Adipocyte (in vitro differentiated cells): ENCODE data around the gene ZNF764.

Experiments
- DNase-seq: peaks from one replicate; pipeline ENCODE4 v3.0.0-alpha.2; 2015; ENCODE audit warnings: low read depth
- H3K27me3 ChIP-seq: replicated peaks from 2 replicates; pipeline ENCODE4 v1.7.0; 2013; ENCODE audit warnings: mild to moderate bottlenecking, low read length, moderate library complexity; ENCODE audit not compliant: control insufficient read depth, insufficient read depth
- H3K36me3 ChIP-seq: 2 replicates; pipeline ENCODE4 v1.7.0; 2013; ENCODE audit warnings: low read length, mild to moderate bottlenecking, moderate library complexity; ENCODE audit not compliant: control insufficient read depth, insufficient read depth, severe bottlenecking
- H3K4me1 ChIP-seq: 2 replicates; pipeline ENCODE4 v1.7.0; 2013; ENCODE audit warnings: mild to moderate bottlenecking, low read length, moderate library complexity; ENCODE audit not compliant: control insufficient read depth, insufficient read depth
- H3K4me3 ChIP-seq: 2 replicates; pipeline ENCODE4 v1.7.0; 2013; ENCODE audit warnings: mild to moderate bottlenecking, low read length, moderate library complexity
- H3K9ac ChIP-seq: 2 replicates; pipeline ENCODE4 v1.7.0; 2013; ENCODE audit warnings: mild to moderate bottlenecking, low read length, moderate library complexity
- H3K9me3 ChIP-seq: 2 replicates; pipeline ENCODE4 v1.7.0; 2013; ENCODE audit warnings: mild to moderate bottlenecking, low read length, moderate library complexity; ENCODE audit not compliant: control insufficient read depth

Gene ZNF764

DNA sequence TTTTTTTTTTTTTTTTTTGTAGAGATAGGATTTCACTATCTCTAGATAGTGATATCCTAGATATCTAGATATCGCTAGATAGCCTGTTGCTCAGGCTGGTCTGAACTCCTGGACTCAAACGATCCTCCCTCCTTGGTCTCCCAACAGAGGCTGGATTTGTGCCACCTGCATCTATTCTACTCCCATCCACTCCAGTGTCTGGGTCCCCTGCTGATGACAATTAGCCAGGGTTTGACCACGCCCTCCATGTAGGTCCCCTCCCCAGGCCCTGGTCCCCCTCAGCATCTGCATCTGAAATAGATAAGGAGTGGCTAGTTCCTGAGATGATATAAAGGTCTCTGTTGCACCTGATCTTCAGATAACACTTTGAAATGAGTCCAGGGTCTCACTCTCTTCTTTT, 11.1 kb upstream of the ZNF764 start:
- Histone ChIP-seq H3K9ac (no peak overlapping the region), H3K27me3 (no peaks in the 10 kb centered on the region), H3K9me3 (no peaks in the 10 kb centered on the region), H3K4me3 (no peak overlapping the region), H3K36me3 (no peaks in the 10 kb centered on the region), H3K4me1 (peaks cover 16% of the 10 kb centered on the region)
- DNase-seq = no peak

DNA sequence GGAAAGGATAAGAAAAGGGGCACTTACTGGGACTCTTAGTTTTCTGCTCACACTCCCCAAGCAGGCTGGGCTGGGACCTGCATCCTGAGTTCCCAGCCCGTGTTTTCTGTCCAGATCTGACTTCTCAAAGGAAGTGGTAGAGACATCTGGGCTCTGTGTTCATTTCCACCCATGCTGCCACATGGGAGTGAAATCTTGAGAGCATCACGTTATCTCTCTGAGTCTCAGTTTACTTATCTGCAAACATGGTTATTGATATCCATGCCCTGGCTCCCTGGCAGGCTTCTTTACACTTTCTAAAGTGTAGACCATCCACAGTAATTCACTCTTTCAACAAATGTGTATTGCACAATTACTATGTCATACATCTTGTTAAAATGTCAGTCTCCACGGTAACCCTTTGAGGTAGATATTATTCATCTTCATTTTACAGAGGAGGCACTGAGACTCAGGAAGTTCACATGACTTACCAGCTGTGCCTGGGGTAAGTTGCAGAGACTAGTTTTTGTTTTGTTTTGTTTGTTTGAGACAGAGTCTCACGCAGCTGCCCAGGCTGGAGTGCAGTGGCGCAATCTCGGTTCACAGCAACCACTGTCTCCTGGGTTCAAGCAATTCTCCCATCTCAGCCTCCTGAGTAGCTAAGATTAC, 9.9 kb upstream of the ZNF764 start:
- no peak overlapping the region for H3K9ac ChIP-seq
- no peaks in the 10 kb centered on the region for H3K27me3 ChIP-seq
- peaks cover 16% of the 10 kb centered on the region for H3K4me1 ChIP-seq
- no peak overlapping the region for H3K4me3 ChIP-seq
- DNase-seq = peak; percentile 58
- no peaks in the 10 kb centered on the region for H3K9me3 ChIP-seq
- no peaks in the 10 kb centered on the region for H3K36me3 ChIP-seq

DNA sequence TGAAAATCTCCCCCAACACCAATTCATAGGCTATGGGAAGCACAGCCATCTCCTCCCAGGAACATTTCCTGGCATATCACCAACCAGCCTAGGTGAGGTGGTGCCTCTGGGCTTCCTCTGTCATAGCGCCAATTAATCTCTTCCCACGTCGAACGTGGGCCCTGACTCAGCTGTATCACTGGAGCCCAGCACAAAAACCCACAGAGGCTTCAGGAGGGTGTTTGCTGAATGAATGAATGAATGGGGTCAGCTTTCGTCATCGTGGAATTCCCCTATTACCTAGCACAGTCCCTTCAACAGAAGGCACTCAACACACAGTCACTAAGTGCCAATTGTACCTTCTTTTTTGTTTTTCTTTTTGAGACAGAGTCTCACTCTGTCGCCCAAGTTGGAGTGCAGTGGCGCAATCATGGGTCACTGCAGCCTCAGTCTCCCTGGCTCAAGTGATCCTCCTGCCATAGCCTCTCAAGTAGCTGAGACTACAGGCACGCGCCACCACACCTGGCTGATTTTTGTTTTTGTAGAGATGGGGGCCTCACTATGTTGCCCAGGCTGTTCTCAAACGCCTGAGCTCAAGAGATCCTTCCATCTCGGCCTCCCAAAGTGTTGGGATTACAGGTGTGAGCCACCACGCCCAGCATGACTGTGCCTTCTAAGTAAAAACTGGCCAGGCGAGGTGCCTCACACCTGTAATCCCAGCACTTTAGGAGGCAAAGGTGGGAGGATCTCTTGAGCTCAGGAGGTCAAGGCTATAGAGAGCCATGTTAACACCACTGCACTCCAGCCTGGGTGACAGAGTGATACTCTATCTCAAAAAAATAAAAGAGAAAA, 9.2 kb upstream of the ZNF764 start:
- H3K4me3 ChIP-seq = no peak overlapping the region

DNA sequence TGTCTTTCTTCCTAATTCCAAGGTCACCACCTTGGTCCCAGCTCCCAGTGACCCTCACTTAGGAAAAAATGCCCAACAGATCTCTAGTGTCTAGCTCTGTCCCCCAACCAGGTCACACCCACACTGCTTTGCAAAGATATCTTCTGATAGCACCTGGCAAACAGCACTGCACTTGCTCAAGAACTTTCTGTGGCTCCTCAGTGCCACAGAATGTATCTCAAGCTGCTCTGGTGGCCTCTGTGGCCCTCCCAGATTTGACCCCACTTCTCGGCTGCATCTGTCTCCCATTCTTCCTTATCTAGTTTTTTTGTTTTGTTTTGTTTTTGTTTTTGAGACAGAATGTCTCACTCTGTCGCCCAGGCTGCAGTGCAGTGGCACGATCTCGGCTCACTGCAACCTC, 8.4 kb upstream of the ZNF764 start:
- Histone ChIP-seq H3K4me1 (peaks cover 11% of the 10 kb centered on the region), H3K9me3 (no peaks in the 10 kb centered on the region), H3K4me3 (no peak overlapping the region), H3K27me3 (no peaks in the 10 kb centered on the region), H3K36me3 (no peaks in the 10 kb centered on the region), H3K9ac (no peak overlapping the region)
- DNase-seq = no peak

More for the DNA sequence above, 9.2 kb upstream of the ZNF764 start:
- Histone ChIP-seq H3K9ac (no peak overlapping the region), H3K36me3 (no peaks in the 10 kb centered on the region), H3K27me3 (no peaks in the 10 kb centered on the region), H3K9me3 (no peaks in the 10 kb centered on the region), H3K4me1 (peaks cover 14% of the 10 kb centered on the region)
- no peak for DNase-seq

DNA sequence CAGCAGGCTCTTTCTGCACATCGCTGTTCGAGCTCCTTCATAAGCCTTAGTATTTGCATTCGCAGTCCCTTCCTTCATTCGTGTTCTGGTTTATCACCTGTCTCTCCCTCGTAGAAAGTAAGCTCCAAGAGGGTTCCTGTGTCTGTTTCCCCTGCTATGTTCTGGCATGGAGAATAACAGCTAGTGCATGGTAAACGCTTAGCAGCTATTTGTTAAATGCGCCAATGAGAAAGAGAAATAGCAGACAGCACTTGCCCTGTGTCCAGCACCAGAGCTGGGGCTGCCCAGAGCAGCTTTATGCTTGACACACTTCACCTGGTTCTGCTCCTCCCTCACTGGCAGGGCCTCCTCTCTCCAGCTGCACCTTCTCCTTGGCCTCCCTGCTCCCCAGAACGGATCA, 7.8 kb upstream of the ZNF764 start:
- no peak for DNase-seq
- Histone ChIP-seq H3K4me3 (no peak overlapping the region), H3K4me1 (peaks cover 9% of the 10 kb centered on the region), H3K9ac (no peak overlapping the region), H3K36me3 (no peaks in the 10 kb centered on the region), H3K9me3 (no peaks in the 10 kb centered on the region), H3K27me3 (no peaks in the 10 kb centered on the region)

DNA sequence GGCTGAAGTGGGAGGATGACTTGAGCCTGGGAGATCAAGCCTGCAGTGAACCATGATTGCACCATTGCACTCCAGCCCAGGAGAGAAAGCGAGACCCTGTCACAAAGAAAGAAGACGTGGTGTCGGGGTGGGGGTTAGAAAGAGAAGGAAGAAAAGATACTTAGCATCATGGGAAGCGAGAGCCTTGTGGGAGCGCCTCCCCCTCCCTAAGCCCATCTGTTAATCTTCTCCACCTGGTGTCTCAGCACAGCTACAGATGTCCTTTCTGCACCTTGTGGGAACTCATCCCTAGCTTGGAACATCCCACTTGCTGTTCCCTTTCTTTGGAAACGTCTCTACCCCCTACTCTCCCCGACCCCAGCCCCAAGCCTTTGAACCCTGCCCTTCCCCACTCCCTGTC, 7.4 kb upstream of the ZNF764 start:
- H3K4me1 ChIP-seq = peaks cover 7% of the 10 kb centered on the region
- H3K4me3 ChIP-seq = no peak overlapping the region
- no peak for DNase-seq
- no peaks in the 10 kb centered on the region for H3K9me3 ChIP-seq
- no peaks in the 10 kb centered on the region for H3K36me3 ChIP-seq
- H3K9ac ChIP-seq = no peak overlapping the region
- no peaks in the 10 kb centered on the region for H3K27me3 ChIP-seq

DNA sequence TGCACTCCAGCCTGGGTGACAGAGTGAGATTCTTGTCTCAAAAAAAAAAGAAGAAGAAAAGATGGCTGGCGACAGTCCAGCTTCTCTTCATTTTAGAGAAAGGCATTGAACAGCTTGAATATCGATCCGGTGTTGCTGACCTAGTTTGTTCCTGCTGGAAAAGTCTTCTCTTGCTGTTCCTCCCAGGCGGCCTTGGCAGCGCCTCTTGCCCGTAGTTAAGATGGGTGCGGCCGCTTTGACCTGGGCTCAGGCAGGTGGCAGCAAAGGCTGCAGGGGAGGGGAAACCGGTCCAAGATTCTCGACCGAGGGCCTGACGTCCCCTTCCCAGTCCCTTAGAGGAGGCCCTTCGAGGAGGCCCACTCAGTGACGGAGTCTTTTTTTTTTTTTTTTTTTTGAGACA, 3.8 kb upstream of the ZNF764 start:
- DNase-seq = no peak
- H3K4me1 ChIP-seq = peaks cover 4% of the 10 kb centered on the region
- H3K9ac ChIP-seq = no peak overlapping the region
- H3K4me3 ChIP-seq = no peak overlapping the region
- H3K9me3 ChIP-seq = no peaks in the 10 kb centered on the region
- H3K27me3 ChIP-seq = no peaks in the 10 kb centered on the region
- H3K36me3 ChIP-seq = no peaks in the 10 kb centered on the region

DNA sequence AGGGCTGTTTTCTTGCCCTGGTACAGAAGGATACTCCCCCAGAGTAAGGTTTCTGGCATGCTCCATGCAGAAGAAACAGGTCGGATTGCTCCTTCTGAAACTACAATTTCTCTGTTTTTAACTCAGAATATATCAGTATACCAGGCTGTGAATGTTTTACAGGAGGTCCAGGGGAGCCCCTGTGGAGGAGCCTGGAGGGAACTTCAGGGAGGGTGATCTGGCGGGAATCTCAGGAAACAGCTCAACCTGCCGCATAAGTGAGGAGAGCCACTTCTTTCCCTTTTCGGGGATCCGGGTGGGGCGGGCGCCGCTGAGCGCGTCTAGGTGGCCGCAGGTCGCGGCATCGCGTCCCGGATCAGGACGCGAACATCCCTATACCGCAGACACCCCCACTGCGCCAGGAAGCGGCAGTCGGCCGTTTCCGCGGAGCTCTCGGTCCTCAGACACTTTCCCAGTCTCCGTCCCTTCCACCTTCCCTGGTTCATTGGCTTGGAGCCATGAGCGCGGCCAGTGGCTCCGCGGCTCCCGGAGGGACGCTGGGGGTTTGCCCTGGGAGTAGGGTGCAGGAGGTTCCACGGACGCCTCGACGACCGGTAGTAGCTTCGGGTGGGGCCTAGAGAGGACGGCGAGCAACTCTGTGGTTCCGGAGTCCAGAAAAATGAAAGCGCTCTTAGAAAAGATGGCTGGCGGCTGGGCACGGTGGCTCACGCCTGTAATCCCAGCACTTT, 3.1 kb upstream of the ZNF764 start:
- Histone ChIP-seq H3K9me3 (no peaks in the 10 kb centered on the region), H3K4me1 (peaks cover 4% of the 10 kb centered on the region), H3K36me3 (no peaks in the 10 kb centered on the region), H3K9ac (peak overlapping the region; percentile 72), H3K4me3 (peak overlapping the region; percentile 76), H3K27me3 (no peaks in the 10 kb centered on the region)
- DNase-seq = no peak

DNA sequence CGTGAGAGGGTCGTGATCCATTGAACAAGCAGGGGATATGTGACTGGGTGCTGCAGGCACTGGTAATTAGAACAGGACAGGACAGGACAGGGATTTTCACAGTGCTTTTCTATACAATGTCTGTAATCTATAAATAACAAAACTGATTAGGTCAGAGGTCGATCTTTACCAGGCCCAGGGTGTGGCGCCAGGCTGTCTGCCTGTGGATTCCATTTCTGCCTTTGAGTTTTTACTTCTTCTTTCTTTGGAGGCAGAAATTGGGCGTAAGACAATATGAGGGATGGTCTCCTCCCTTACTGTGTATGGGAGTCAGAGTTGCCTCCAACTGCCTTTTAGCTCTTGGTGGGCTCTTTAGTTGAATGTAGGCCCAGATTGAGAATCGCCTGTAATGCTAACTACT, 1.5 kb upstream of the ZNF764 start:
- Histone ChIP-seq H3K27me3 (no peaks in the 10 kb centered on the region), H3K4me3 (no peak overlapping the region), H3K4me1 (peaks cover 4% of the 10 kb centered on the region), H3K9me3 (no peaks in the 10 kb centered on the region), H3K9ac (no peak overlapping the region), H3K36me3 (peaks cover 9% of the 10 kb centered on the region)
- no peak for DNase-seq

DNA sequence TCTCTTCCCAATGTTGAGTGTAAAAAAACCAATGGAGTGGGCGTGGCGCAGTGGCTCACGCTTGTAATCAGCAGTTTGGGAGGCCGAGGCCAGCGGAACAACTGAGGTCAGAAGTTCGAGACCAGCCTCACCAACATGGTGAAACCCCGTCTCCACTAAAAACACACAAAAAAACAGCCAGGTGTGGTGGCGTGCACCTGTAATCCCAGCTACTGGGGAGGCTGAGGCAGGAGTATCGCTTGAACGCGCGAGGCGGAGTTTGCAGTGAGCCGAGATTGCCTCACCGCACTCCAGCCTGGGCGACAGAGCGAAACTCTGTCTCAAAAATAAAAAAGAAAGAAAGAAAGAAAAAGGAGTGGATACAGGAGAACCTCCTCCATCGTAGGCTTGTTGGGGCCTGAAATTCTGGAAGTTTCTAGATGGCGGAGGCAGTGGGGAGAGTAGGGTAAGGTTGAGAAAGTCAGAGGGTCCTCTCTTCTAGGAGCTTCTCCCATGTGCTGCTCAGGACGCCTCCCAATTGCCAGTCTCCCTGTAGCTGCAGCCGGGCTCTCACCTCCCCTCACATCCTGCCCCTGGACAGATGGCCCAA, 709 bp upstream of the ZNF764 start:
- Histone ChIP-seq H3K9ac (peak overlapping the region; percentile 76), H3K36me3 (peaks cover 14% of the 10 kb centered on the region), H3K4me1 (peaks cover 4% of the 10 kb centered on the region), H3K9me3 (no peaks in the 10 kb centered on the region), H3K27me3 (no peaks in the 10 kb centered on the region), H3K4me3 (peak overlapping the region; percentile 91)
- no peak for DNase-seq

DNA sequence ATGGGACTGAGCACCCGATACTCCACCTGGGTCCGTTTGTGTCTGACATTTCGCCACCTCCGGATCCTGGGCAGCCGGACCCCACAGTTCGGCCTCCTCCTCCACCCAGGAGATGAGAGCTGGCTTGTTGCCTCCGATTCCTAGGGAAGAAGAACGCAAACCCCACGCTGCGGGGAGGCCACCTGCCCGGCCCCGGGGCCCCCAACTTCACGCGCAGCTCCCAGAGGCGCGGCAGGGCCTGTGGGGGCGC, 542 bp downstream of the ZNF764 start:
- Histone ChIP-seq H3K4me1 (peaks cover 4% of the 10 kb centered on the region), H3K27me3 (no peaks in the 10 kb centered on the region), H3K9ac (peak overlapping the region; percentile 95), H3K36me3 (peaks cover 14% of the 10 kb centered on the region), H3K4me3 (peak overlapping the region; percentile 91), H3K9me3 (no peaks in the 10 kb centered on the region)
- no peak for DNase-seq
